NCI-H774 (cell line): Measurements from ENCODE around the gene SEMA4G.
"Not testable (repeated sequence)": the region's sequence is repeated elsewhere in the genome, so short reads cannot be mapped to it uniquely, and the experiment has no call there.

Source experiments
- DNase-seq: peaks from one replicate; lab custom pipeline; 2025; lab: John Stamatoyannopoulos, UW

SEMA4G gene

GRCh38 chr10:100970914-100971811 lies 1.9 kb downstream of the SEMA4G start:
- no peak for DNase-seq

DNA sequence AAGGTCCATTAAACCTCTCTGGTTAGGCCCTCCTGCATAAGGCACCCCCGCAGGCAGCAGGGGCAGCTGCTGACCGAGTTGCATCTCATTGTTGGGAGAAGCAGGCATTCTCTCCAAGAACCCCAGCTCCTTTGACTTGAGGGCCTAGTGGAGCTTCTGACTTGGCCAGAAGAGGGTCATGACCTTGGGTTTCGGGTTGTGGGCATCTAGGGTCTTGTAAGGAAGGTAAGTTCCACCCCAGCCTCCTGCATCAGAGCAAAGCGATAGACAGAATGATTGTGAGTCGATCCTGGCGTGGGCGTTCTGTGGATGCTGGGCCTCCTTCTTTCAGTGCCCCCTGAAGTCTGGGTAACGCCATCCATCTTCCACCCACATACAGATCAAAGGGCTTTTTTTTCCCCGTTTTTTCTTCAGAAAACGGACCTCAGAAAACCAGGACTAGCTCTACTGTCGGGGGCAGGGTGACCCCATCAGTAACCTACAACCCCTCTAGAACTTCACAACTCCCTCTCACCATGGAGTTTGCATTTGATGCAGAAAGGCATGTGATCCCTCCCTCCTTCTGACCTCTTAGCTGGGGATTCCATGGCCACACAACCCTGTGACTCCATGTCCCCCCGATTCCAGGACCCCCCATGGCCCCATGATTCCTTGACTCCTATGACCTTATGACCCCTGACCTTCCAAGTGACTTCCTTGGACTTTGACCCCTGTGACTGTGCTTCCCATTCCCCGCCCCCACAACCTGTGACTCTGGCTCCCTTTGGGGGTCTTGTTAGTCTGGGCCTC lies 3.0 kb downstream of the SEMA4G start:
- DNase-seq, result no peak

DNA sequence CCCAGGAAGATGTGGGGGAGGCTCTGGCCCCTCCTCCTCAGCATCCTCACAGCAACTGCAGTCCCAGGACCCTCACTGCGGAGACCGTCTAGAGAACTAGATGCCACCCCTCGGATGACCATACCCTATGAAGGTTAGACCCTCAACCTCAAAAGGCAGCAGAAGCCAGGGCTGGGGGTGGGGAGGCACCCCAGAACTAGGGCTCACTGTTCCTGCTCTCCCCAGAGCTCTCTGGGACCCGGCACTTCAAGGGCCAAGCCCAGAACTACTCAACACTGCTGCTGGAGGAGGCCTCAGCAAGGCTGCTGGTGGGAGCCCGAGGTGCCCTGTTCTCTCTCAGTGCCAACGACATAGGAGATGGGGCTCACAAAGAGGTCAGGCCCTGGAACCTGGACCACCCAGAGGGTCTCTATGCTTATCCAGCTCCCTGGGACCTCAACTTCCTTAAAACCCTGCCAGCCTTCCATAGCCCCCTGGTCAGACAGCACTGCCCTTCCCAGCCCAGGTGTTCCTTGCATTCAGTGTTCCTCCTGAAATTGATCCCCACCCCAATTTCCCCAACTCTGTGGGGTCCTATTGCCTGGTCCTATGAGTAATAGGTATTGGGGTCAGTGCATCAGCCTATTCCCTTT lies 3.7 kb downstream of the SEMA4G start:
- no peak for DNase-seq

- DNase-seq, result not testable (repeated sequence)
These were observed 6.1 kb downstream of the SEMA4G start for GRCh38 chr10:100975397-100975796.

GRCh38 chr10:100976906-100977305 lies 7.6 kb downstream of the SEMA4G start:
- DNase-seq, result no peak

DNA sequence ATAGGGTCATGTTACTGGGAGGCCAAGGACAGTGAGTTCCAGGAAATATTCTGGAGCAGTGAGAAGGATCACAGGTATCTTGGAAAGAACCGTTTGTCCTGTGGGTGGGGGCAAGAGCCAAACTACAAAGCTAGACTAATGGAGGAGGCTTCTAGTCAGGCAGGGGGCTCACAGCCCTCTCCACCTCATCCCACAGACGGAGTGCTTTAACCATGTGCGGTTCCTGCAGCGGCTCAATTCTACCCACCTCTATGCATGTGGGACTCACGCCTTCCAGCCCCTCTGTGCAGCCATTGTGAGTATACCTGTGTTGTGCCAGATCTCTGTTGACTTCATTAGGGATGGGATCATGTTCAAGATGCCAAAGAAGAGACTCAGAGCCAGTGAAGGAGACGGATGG lies 8.1 kb downstream of the SEMA4G start:
- no peak for DNase-seq

GRCh38 chr10:100978121-100978900 lies 9.0 kb downstream of the SEMA4G start:
- DNase-seq, result no peak

- no peak for DNase-seq
These were observed 9.5 kb downstream of the SEMA4G start for GRCh38 chr10:100978901-100979195.

DNA sequence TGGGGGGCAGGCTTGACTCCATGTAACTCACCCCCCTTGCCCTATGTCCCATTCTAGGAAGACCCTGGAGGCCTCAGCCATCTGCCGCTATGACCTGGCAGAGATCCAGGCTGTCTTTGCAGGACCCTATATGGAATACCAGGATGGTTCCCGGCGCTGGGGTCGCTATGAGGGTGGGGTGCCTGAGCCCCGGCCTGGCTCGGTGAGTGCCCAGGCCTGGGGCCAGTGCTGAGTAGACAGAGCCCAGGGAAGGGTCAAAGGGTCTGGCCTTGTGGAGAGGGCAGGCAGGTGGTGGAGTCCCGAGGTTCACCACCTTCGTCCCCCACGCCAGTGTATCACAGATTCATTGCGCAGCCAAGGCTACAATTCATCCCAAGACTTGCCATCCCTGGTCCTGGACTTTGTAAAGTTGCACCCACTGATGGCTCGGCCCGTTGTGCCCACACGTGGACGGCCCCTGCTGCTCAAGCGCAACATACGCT lies 10.5 kb downstream of the SEMA4G start:
- DNase-seq, result no peak

- no peak for DNase-seq
These were observed 11.0 kb downstream of the SEMA4G start for GRCh38 chr10:100980311-100980710.

GRCh38 chr10:100980711-100981110 lies 11.4 kb downstream of the SEMA4G start:
- DNase-seq, result no peak

DNA sequence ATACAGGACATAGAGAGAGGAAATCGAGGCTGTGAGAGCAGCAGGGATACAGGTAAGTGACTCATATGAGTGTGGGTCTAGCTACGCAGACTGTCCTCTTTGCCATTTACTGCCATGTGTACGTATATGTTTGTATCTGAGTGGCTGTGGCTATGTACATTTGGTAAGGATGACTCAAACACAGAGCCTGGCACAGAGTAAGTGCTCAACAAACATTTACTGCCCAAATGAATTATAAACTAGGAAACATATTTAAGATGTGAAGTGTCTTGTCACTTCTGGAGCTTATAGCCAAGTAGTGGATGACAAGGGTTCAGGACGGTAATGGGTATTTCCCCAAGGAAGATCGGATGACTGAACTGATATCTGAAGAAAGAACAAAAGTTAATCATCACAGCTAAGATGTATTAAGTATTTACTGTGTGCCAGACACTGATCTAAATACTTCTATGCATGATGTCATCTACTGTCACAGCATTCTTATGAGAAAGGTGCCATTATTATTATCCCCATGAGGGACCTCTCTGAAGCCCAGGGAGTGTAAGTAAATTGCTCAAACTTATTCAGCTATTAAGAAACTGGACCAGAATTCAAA lies 12.0 kb downstream of the SEMA4G start:
- DNase-seq, result no peak

GRCh38 chr10:100982916-100983830 lies 13.9 kb downstream of the SEMA4G start:
- no peak for DNase-seq

GRCh38 chr10:100983868-100984671 lies 14.8 kb downstream of the SEMA4G start:
- DNase-seq, result no peak

GRCh38 chr10:100984672-100985177 lies 15.4 kb downstream of the SEMA4G start:
- DNase-seq, result no peak

DNA sequence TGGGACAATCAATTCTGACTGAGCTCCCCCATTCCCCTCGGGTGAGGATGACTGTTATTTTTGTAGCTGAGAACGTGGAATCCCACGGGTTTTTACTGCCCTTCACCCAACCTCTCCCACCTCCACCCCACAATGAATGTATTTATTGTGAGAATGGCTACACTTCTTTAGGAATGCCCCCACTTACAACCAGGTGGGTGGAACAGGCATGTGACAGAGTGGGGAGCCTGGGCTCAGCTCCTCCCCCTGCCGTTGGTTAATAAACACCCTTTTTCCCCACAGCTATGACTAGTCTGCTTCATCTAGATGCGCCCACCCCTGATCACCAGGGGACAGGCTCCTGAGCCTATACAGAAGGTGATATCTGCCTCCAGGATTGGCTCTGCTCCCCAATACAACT lies 16.0 kb downstream of the SEMA4G start:
- no peak for DNase-seq

DNA sequence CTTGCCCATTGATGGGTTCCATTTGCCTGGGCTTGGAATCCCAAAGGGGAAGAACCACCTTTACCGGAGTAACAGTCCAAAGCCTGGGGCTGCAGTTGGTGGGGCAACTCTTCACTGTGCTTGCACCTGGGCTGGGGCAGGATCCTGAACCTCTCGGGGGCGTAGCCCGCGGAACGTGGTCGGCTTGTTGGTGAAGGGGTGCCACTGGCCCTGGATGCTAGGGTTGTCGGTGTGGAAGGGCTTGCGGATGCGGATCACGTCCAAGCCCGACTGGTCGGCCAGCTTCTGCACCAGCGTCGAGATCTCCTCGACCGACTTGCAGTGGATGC lies 17.3 kb downstream of the SEMA4G start:
- no peak for DNase-seq

GRCh38 chr10:100986952-100987684 lies 17.8 kb downstream of the SEMA4G start, which contains the start of the genes MRPL43 and TWNK:
MRPL43 (minus strand) TSS chr10:100987497; CDS start chr10:100987443, 54 bp downstream.
TWNK (plus strand) TSS chr10:100987543; CDS start chr10:100988211, 668 bp downstream.
- DNase-seq, result peak; percentile 37

DNA sequence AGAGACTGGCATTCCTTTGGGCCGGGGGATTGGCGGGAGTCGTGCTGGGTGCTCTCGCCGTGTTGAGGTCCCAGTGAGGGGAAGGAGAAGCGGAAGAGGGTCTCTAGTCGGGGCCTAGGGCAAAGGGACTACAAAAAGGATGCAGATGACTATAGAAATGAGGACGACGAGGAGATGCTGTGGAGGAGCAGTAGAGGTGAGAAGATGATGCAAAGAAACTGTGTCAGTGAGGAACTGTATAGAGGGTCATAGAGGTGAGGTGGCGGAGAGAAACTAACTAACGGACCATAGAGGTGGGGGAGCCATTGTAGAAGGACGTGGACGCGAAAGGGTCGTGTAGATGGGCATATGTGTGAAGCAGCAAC lies 18.4 kb downstream of the SEMA4G start:
- no peak for DNase-seq
